Measurements from ENCODE around the gene TUBB6.

- TF ChIP-seq CREB1 (CRISPR knock-in tag; IDR thresholded peaks at IDR 0.05; ENCODE audit: low read depth): no peak
- TF ChIP-seq CTCF (conservative IDR thresholded peaks at IDR 0.05; ENCODE audit: low read depth in 2 of 2): no peak
- no peak for TF ChIP-seq EZH2phosphoT487 (IDR thresholded peaks at IDR 0.05; ENCODE audit: unreplicated experiment)
These were observed 18.8 kb downstream of the TUBB6 start for GRCh38 chr18:12326711-12327460.
